Measurements from ENCODE around the gene CDIPT.

DNA sequence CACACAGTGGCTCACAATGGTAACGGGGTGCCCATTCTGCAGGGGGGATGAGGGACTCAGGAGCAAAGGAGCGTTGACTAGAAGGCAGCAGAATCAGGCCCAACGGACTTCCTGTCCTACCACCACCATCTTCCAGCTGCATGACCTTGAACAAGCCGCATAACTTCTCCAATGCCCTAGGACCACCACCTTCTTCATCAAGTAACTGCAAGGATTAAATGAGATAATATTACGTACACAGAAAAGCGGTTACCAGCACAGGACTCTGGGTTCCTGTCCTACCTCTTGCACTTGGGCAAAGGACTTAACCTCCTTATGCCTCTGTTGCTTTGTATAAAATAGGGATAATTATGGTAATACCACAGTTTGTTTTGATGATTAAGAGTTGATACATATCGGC, 41.9 kb upstream of the CDIPT start:
- TF ChIP-seq, protein P1, sequence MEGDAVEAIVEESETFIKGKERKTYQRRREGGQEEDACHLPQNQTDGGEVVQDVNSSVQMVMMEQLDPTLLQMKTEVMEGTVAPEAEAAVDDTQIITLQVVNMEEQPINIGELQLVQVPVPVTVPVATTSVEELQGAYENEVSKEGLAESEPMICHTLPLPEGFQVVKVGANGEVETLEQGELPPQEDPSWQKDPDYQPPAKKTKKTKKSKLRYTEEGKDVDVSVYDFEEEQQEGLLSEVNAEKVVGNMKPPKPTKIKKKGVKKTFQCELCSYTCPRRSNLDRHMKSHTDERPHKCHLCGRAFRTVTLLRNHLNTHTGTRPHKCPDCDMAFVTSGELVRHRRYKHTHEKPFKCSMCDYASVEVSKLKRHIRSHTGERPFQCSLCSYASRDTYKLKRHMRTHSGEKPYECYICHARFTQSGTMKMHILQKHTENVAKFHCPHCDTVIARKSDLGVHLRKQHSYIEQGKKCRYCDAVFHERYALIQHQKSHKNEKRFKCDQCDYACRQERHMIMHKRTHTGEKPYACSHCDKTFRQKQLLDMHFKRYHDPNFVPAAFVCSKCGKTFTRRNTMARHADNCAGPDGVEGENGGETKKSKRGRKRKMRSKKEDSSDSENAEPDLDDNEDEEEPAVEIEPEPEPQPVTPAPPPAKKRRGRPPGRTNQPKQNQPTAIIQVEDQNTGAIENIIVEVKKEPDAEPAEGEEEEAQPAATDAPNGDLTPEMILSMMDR (IDR thresholded peaks at IDR 0.05): no peak
- no peak for TF ChIP-seq POLR2AphosphoS5 (IDR thresholded peaks at IDR 0.05; ENCODE audit: insufficient read depth in 1 of 2, low read depth in 1 of 2)

All from vagina (tissue), 2 donors.